ENCODE data around the gene CAGE1. TPM values are rescaled to one million over a fixed set of nuclear protein-coding genes. Genes with fewer than 3 reads are reported as not detected.
"Not testable (repeated sequence)": the region's sequence is repeated elsewhere in the genome, so short reads cannot be mapped to it uniquely, and the experiment has no call there.

Gene CAGE1
- total RNA-seq, 1 experiment from 2014 or later = 0.16 TPM

DNA sequence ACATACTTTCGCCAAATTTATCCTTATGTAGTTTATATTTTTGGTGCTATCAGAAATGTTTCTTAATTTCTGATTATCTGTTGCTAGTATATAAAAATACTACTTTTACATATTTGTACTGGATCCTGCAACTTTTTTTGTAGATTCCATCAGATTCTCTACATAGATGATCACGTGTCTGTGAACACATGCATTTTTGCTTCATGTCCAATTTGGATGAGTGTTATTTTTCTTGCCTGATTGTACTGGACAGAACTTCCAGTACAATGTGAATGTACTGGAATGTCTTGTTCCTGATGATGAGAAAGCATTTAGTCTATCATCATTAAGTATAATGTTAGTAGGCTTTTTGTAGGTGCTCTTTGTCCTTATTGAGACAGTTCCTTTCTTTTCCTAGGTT is 51.5 kb downstream of the CAGE1 start:
- DNase-seq = no peak
- no peaks in the 10 kb centered on the region for H3K9me3 ChIP-seq (replicated peaks)
- no peaks in the 10 kb centered on the region for H3K36me3 ChIP-seq
- no peak overlapping the region for H3K4me3 ChIP-seq
- H3K4me1 ChIP-seq = no peaks in the 10 kb centered on the region
- no peak overlapping the region for H3K27ac ChIP-seq
- H3K27me3 ChIP-seq = no peaks in the 10 kb centered on the region

DNA sequence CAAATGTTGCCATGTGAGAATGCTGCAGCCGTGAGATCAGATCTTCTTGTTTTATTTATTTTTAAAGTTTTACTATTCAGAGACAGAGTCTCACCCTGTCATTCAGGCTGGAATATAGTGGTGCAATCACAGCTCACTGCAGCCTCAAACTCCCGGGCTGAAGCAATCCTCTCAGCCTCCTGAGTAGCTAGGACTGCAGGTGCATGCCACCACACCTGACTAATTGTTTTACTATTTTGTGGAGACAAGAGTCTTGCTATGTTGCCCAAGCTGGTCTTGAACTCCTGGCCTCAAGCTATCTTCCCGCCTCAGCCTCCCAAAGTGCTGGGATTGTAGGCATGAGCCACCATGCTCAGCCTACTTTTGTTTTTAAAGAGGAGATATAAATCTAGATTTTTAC is 54.0 kb downstream of the CAGE1 start:
- no peaks in the 10 kb centered on the region for H3K36me3 ChIP-seq
- no peaks in the 10 kb centered on the region for H3K9me3 ChIP-seq (replicated peaks)
- no peak overlapping the region for H3K27ac ChIP-seq
- no peak overlapping the region for H3K4me3 ChIP-seq
- H3K27me3 ChIP-seq = no peaks in the 10 kb centered on the region
- no peak for DNase-seq
- H3K4me1 ChIP-seq = no peaks in the 10 kb centered on the region

DNA sequence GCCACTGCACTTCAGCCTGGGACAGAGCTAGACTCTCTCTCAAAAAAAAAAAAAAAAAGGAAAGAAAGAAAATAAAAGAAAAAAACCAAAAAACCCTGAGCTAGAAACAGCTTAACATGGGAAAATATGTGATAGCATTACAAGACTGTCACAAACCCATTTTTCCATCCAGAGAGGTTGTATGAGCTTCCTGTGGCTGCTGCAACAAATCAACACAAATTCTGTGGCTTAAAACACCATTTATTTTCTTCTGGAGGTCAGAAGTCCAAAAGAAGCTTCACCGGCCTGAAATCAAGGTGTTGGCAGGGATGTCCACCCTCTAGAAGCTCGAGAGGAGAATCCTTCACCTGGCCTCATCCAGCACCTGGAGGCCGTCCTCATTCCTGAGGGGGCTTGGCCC is 54.9 kb downstream of the CAGE1 start:
- no peak overlapping the region for H3K4me3 ChIP-seq

DNA sequence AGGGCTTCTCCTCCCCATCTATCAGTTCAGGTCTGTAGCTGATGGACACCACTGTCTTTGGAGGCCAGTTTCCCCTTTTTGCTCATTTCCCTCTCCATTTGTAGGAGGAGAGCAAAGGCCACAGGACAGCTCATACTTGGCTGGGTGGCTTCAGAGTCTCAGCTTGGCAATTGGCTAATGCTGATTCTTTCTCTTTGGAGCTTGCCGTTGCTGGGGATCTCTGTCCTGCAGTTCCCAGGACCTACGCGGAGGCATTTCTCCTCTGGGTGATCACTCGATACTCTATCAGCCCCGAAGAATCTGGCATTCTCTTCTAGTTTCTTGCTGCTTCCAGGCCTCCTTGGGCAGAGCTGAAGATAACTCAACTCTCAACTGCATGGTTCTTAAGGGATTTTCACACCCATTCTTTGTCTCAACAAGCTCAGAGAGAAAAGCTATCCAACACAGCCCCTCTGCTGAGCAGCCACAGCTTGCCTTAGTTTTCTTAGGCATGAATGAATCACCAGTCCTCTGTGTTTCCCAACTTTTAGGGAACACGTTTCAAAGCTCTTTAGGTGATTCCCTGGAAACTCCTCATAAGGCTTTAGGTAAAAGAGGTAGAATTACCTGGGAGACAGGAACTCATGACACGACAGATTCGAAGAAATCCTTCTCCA is 57.3 kb downstream of the CAGE1 start:
- no peak for DNase-seq
- no peaks in the 10 kb centered on the region for H3K36me3 ChIP-seq
- H3K4me3 ChIP-seq = no peak overlapping the region
- H3K9me3 ChIP-seq (replicated peaks) = no peaks in the 10 kb centered on the region
- H3K27me3 ChIP-seq = no peaks in the 10 kb centered on the region
- H3K4me1 ChIP-seq = no peaks in the 10 kb centered on the region
- no peak overlapping the region for H3K27ac ChIP-seq

More for the DNA sequence above, 54.9 kb downstream of the CAGE1 start:
- Histone ChIP-seq H3K27me3 (no peaks in the 10 kb centered on the region), H3K4me1 (no peaks in the 10 kb centered on the region), H3K9me3 (replicated peaks) (no peaks in the 10 kb centered on the region), H3K27ac (no peak overlapping the region), H3K36me3 (no peaks in the 10 kb centered on the region)
- no peak for DNase-seq

DNA sequence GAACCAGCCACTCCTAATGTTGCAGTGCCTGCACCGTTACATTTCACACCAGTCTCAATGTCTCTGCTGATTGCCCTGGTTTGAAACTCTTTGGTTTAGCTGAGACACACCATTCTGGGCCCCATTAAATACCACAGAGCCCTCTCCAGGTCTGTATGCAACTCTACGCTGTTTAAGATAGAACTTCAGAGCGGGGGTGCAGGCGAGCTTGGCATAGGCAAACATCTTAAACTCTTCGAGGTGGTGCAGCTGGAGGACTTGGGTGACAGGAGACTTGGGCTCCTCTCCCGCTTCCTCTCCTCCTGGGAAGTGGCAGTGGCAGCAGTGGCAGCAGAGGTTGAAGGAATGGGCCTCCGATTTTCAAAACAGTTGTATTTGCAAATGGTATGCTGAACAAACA is 58.1 kb downstream of the CAGE1 start:
- no peak overlapping the region for H3K4me3 ChIP-seq
- H3K4me1 ChIP-seq = no peaks in the 10 kb centered on the region
- H3K36me3 ChIP-seq = no peaks in the 10 kb centered on the region
- no peak for DNase-seq
- H3K9me3 ChIP-seq (replicated peaks) = no peaks in the 10 kb centered on the region
- H3K27me3 ChIP-seq = no peaks in the 10 kb centered on the region
- no peak overlapping the region for H3K27ac ChIP-seq

DNA sequence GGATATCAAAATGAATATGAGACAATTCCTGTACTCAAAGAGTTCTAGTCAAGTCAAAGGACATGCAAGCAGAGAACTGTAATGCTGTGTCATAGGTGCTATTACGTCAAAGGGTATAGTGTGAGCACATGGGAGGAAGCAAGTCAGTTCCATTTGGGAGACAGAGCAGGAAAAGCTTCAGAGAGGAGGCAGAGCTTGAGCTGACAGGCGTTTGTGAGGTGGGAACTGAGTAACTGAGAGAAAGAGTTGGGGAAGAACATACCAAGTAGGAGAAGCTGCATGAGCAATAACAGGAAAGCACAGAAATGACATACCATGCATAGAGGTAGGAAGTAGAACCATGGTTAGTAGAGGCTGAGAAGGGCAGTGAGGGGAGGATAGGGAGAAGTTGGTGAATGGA is 61.3 kb downstream of the CAGE1 start:
- no peak overlapping the region for H3K4me3 ChIP-seq
- H3K9me3 ChIP-seq (replicated peaks) = no peaks in the 10 kb centered on the region
- H3K36me3 ChIP-seq = no peaks in the 10 kb centered on the region
- H3K27ac ChIP-seq = no peak overlapping the region
- no peak for DNase-seq
- H3K27me3 ChIP-seq = no peaks in the 10 kb centered on the region
- H3K4me1 ChIP-seq = no peaks in the 10 kb centered on the region

DNA sequence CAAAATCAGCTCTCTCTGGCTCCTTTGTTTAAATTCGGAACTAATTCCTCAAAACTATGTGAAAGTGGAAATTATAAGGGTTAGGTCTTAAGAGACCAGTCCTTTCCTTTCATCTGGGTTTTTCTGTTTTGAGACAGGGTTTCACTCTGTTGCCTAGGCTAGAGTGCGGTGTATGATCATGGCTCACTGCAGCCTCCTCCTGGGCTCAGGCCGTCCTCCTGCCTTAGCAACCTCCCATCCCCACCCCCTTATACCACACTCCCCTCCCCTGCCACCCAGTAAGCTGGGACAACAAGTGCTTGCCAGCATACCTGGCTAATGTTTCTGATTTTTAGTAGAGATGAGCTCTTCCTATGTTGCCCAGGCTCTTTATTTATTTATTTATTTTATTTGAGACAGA is 63.8 kb downstream of the CAGE1 start:
- Histone ChIP-seq H3K27me3 (no peaks in the 10 kb centered on the region), H3K9me3 (replicated peaks) (no peaks in the 10 kb centered on the region), H3K4me1 (no peaks in the 10 kb centered on the region), H3K36me3 (no peaks in the 10 kb centered on the region), H3K27ac (no peak overlapping the region), H3K4me3 (no peak overlapping the region)
- no peak for DNase-seq

DNA sequence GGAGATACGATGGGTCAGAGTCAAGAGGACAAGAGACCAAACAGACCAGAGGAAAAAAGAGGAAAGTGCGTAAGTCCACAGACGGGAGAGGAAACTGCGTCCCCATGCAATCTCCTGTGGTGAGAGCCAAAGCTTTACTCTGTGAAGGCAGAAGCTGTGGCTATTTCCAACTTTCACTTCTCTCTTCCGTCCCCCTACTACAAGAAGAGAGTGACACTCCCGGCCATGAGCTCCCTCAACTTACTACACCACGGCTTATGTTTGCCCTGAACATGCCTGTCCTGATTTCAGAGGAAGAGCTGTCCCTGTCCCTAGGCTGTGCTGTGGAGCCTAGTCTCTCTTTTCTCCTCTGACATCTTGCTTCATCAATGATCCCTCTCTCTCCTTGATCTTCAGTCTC is 65.0 kb downstream of the CAGE1 start:
- Histone ChIP-seq H3K27ac (no peak overlapping the region), H3K4me3 (no peak overlapping the region), H3K9me3 (replicated peaks) (no peaks in the 10 kb centered on the region), H3K4me1 (no peaks in the 10 kb centered on the region), H3K27me3 (no peaks in the 10 kb centered on the region), H3K36me3 (no peaks in the 10 kb centered on the region)
- DNase-seq = no peak

DNA sequence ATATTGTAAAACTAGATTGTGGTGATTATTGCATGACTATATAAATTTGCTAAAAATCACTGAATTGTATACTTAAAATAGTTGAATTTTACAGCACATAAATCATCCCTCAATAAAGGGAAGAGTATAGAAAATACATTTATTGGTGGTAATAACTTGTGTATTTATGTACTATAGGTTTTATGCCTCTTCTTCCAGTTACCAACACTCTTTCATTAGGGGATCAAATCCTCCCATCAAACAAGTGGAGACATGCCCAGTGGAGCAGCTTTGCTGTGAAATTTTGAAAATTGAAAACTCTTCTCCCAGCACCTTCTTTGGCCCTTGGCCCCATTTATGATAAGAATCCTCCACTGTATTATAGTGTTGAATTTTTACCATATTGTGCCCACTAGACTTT is 66.5 kb downstream of the CAGE1 start:
- H3K27ac ChIP-seq = no peak overlapping the region
- no peaks in the 10 kb centered on the region for H3K36me3 ChIP-seq

DNA sequence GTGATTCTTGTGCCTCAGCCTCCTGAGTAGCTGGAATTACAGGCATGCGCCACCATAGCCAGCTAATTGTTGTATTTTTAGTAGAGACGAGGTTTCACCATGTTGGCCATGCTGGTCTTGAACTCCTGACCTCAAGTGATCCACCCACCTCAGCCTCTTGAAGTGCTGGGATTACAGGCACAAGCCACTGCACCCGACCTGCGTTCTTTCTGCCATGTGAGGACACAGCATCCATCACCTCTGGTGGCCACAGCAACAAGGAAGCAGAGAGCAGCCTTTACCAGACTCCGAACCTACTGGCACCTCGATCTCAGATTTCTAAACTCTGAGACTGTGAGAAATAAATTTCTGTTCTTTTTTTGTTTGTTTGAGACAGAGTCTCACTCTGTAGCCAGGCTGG is 67.7 kb downstream of the CAGE1 start:
- not testable (repeated sequence) for H3K27me3 ChIP-seq; H3K4me1 ChIP-seq; H3K27ac ChIP-seq; H3K9me3 ChIP-seq (replicated peaks); DNase-seq; H3K36me3 ChIP-seq; H3K4me3 ChIP-seq

More for the DNA sequence above, 66.5 kb downstream of the CAGE1 start:
- no peak for DNase-seq
- Histone ChIP-seq H3K4me1 (no peaks in the 10 kb centered on the region), H3K9me3 (replicated peaks) (no peaks in the 10 kb centered on the region), H3K4me3 (no peak overlapping the region), H3K27me3 (no peaks in the 10 kb centered on the region)

DNA sequence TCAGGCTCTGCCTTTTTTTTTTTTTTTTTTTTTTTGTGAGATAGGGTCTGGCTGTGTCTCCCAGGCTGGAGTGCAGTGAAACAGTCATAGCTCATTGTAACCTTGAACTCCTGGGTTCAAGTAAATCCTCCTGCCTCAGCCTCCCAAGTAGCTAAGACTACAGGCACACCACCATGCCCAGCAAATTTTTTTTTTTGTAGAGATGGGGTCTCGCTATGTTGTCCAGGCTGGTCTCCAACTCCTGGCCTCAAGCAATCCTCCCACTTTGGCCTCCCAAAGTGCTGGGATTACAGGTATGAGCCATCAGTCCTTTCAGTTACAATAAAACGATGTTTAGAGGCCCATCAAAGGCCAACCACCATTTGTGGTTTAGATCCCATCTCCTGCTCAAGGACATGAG is 70.1 kb downstream of the CAGE1 start:
- not testable (repeated sequence) for H3K9me3 ChIP-seq (replicated peaks); H3K27me3 ChIP-seq; H3K4me3 ChIP-seq

DNA sequence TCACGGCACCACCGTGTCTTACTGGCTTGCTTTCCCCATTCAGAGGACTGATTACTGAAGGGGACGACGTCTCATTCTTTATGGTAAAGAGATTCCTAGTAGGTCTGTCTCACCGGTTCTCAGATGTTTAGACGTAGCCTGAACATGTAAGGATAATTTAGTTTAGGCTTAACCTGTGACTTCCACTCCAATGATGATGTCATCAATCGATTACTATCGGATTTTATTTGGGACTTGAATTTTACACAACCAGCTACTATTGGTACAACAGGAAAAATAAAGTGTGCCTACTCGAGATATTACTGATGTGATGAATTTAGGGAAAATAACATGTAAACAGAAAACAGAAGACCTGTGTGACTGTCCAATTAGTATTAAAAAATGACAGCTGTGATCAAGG is 72.0 kb downstream of the CAGE1 start:
- H3K36me3 ChIP-seq = no peaks in the 10 kb centered on the region
- no peak overlapping the region for H3K27ac ChIP-seq
- H3K4me3 ChIP-seq = no peak overlapping the region
- H3K27me3 ChIP-seq = no peaks in the 10 kb centered on the region
- H3K4me1 ChIP-seq = no peaks in the 10 kb centered on the region
- H3K9me3 ChIP-seq (replicated peaks) = no peaks in the 10 kb centered on the region
- no peak for DNase-seq

More for the DNA sequence above, 70.1 kb downstream of the CAGE1 start:
- not testable (repeated sequence) for DNase-seq, H3K27ac ChIP-seq, H3K4me1 ChIP-seq, H3K36me3 ChIP-seq

DNA sequence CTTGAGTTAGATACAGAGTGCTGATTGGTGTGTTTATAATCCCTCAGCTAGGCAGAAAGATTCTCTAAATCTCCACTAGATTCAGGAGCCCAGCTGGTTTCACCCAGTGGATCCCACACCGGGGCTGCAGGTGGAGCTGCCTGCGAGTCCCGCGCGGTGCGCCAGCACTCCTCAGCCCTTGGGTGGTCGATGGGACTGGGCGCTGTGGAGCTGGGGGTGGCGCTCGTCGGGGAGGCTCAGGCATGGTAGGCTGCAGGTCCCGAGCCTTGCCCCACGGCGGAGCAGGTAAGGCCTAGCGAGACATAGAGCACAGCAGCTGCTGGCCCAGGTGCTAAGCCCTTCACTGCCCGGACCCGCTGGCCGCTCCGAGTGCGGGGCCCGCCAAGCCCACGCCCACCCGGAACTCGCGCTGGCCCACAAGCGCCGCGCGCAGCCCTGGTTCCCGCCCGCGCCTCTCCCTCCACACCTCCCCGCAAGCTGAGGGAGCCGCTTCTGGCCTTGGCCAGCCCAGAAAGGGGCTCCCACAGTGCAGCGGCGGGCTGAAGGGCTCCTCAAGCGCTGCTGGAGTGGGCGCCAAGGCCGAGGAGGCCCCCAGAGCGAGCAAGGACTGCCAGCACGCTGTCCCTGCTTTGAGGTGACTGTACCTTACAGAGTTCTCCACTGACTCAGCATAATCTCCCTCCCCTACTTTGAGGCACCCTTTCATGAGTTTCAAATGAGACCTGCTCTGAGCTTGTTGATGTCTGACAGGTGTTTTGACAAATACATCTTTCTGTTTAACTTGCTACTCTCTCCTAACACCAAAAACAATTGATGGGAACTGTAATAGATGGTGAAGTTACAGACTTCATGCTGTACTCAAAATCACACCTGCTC is 72.6 kb downstream of the CAGE1 start:
- H3K4me1 ChIP-seq = no peaks in the 10 kb centered on the region
- no peaks in the 10 kb centered on the region for H3K36me3 ChIP-seq
- H3K4me3 ChIP-seq = no peak overlapping the region
- H3K27ac ChIP-seq = no peak overlapping the region
- no peak for DNase-seq
- H3K9me3 ChIP-seq (replicated peaks) = no peaks in the 10 kb centered on the region
- no peaks in the 10 kb centered on the region for H3K27me3 ChIP-seq

DNA sequence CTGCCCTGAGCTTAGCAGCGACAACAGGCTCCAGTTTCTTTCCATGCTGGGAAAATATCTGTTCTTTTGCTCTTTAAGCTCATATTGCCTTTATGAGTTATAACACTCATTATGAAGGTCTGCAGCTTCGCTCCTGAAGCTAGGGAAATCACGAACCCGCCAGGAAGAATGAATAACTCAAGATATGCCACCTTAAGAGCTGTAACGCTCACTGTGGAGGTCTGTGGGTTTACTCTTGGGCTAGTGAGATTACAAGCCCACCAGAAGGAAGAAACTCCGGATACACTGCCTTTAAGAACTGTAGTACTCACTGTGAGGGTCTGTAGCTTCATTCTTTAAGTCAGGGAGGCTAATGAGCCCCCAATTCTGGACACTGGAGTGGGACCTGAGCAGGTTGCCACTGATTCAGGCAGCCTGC is 73.6 kb downstream of the CAGE1 start:
- Histone ChIP-seq H3K4me1 (0 out of 2 replicates have a peak, but pooled peaks cover 1% of the 10 kb centered on the region), H3K27ac (no peak overlapping the region), H3K9me3 (replicated peaks) (no peaks in the 10 kb centered on the region), H3K27me3 (no peaks in the 10 kb centered on the region), H3K36me3 (no peaks in the 10 kb centered on the region), H3K4me3 (no peak overlapping the region)
- no peak for DNase-seq

DNA sequence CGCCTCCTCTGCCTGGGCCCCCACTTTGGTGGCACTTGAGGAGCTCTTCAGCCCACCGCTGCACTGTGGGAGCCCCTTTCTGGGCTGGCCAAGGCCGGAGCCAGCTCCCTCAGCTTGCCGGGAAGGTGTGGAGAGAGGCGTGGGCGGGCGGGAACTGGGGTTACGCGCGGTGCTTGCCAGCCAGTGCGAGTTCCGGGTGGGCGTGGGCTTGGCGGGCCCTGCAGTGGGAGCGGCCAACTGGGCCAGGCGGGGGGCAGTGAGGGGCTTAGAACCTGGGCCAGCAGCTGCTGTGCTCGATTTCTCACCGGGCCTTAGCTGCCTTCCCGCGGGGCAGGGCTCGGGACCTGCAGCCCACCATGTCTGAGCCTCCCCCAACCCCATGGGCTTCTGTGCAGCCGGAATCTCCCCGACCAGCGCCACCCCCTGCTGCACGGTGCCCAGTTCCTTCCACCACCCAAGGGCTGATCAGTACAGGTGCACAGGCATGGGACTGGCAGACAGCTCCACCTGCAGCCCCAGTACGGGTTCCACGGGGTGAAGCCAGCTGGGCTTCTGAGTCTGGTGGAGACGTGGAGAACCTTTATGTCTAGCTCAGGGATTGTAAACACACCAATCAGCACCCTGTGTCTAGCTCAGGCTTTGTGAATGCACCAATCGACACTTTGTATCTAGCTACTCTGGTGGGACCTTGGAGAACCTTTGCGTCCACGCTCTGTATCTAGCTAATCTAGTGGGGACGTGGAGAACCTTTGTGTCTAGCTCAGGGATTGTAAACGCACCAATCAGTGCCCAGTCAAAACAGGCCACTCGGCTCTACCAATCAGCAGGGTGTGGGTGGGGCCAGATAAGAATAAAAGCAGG is 74.2 kb downstream of the CAGE1 start:
- H3K9me3 ChIP-seq (replicated peaks); DNase-seq; H3K36me3 ChIP-seq; H3K27ac ChIP-seq; H3K4me3 ChIP-seq; H3K4me1 ChIP-seq; H3K27me3 ChIP-seq: not testable (repeated sequence)

Measured in SJCRH30 (cell line).